HUES48 (cell line): Measurements from ENCODE around the gene TSPAN11.
"Not testable (repeated sequence)": the region's sequence is repeated elsewhere in the genome, so short reads cannot be mapped to it uniquely, and the experiment has no call there.

ENCODE experiments used
- H3K27ac ChIP-seq: one replicate; pipeline ENCODE4 v1.7.0; 2013; ENCODE audit warnings: low read depth, low read length, inconsistent platforms
- H3K27me3 ChIP-seq: 2 replicates; pipeline ENCODE4 v1.6.1; 2013; ENCODE audit warnings: mild to moderate bottlenecking, low read length; ENCODE audit not compliant: control insufficient read depth, insufficient read depth
- H3K36me3 ChIP-seq: 2 replicates; pipeline ENCODE4 v1.6.1; 2013; ENCODE audit warnings: low read length; ENCODE audit not compliant: control insufficient read depth, insufficient read depth
- H3K4me1 ChIP-seq: 2 replicates; pipeline ENCODE4 v1.6.1; 2013; ENCODE audit warnings: mild to moderate bottlenecking, low read length; ENCODE audit not compliant: control insufficient read depth, insufficient read depth
- H3K4me3 ChIP-seq: 2 replicates; pipeline ENCODE4 v1.5.1; 2013; ENCODE audit warnings: mild to moderate bottlenecking, low read depth, low read length
- H3K9ac ChIP-seq: 2 replicates; pipeline ENCODE4 v1.6.1; 2013; ENCODE audit warnings: mild to moderate bottlenecking, low read depth, low read length, moderate library complexity
- H3K9me3 ChIP-seq: 2 replicates; pipeline ENCODE4 v1.6.1; 2013; ENCODE audit warnings: low read length; ENCODE audit not compliant: control insufficient read depth, insufficient read depth

The TSPAN11 gene

DNA sequence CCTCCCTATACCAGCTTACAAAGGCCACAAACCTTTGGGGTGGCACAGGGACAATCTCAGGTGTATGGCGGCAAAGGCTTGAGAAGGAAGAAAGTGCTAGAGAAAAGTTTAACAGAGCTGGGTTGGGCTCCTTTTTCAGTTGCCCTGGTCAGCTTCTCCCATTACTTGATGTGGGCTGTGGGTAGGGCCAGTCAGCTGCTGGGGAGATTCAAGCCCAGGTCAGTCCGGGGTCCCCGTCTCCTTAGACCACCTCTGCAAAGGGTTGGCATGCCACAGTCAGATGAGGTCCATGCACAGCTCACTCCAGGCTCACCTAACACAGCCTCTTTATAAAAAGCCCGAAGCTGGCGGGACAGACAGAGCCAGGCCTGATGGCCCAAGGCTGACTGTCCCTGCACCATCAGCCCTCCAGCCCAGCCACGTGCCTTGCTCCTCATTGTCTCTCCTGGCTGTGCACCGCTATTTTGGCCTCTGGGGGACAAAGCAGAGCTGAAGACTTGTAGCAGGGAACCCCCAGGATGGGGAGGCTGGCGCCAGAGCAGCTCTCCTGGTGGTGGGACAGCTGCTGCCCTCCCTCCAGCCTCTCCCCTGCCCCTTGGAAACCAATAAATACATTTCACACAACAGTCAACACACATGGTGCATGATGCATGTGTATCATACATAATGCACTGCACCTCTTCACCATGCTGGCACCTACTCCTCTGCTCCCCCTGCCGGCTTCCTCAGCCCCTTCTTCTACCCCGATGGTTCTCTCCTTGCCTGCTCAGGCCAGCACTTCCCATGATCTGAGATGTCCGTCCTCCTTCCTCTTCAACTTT is 85.4 kb downstream of the TSPAN11 start:
- Histone ChIP-seq H3K9me3 (no peaks in the 10 kb centered on the region), H3K4me3 (no peak overlapping the region)

DNA sequence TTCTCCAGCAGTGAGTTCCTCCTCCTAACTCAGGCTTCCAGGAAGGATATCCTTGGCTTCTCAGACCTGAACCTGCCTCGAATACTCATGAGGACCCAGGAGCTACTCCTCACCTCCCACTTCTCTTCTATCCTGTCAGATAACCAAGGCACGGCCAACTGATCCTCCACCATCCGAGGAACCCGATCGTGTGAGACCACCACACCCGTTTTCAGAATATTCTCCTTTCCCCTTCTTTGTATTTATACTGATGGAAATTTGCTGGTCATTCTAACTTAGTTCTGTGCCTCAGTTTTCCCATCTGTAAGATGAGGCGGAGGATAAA is 86.0 kb downstream of the TSPAN11 start:
- H3K9ac ChIP-seq, H3K27ac ChIP-seq: not testable (repeated sequence)

More for the DNA sequence above, 85.4 kb downstream of the TSPAN11 start:
- no peak overlapping the region for H3K27ac ChIP-seq
- H3K4me1 ChIP-seq, result no peaks in the 10 kb centered on the region
- H3K27me3 ChIP-seq, result no peaks in the 10 kb centered on the region
- no peaks in the 10 kb centered on the region for H3K36me3 ChIP-seq
- no peak overlapping the region for H3K9ac ChIP-seq

DNA sequence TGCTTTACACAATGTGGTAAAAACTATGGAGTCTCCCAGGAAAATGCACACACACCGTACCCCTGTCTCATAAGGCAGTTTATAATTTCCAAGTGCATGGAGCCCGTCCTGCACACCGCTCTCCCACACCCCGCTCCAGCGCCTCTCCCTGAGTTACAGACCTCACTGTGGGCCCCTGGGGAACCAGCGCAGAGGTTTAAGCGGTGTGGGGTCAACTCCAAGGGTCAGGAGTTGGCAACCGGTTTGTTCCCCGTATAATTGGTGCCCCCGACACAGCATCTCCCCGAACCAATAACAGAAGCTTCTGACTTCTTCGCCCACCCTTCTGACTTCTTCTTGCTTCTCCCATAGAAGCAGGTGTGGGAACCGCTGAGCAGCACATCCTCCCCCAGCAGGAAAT is 88.7 kb downstream of the TSPAN11 start:
- Histone ChIP-seq H3K9me3 (no peaks in the 10 kb centered on the region), H3K27ac (no peak overlapping the region), H3K36me3 (no peaks in the 10 kb centered on the region), H3K27me3 (no peaks in the 10 kb centered on the region), H3K9ac (no peak overlapping the region), H3K4me1 (peaks cover 2% of the 10 kb centered on the region; the same call in 1 of the 2 replicates), H3K4me3 (no peak overlapping the region)

More for the DNA sequence above, 86.0 kb downstream of the TSPAN11 start:
- H3K27me3 ChIP-seq, H3K4me3 ChIP-seq, H3K4me1 ChIP-seq, H3K9me3 ChIP-seq, H3K36me3 ChIP-seq: not testable (repeated sequence)

DNA sequence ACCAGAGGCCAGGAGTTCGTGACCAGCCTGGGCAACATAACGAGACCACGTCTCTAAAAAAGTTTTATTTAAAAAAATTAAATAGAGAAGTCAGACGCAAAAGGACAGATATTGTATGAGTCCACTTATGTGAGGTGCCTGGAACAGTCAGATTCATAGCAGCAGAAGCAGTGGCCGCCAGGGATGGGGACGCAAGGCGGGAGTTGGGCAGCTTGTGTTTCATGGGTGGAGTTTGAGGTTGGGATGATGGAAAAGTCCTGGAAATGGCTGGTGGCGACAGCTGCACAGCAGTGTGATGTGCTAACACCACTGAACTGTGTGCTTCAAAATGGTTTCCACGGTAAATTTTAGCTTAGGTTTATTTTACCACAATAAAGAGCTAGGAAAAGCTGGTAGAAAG is 89.5 kb downstream of the TSPAN11 start:
- Histone ChIP-seq H3K9me3 (no peaks in the 10 kb centered on the region), H3K27ac (no peak overlapping the region), H3K4me3 (no peak overlapping the region), H3K4me1 (peaks cover 2% of the 10 kb centered on the region; the same call in 1 of the 2 replicates), H3K9ac (no peak overlapping the region), H3K27me3 (no peaks in the 10 kb centered on the region), H3K36me3 (no peaks in the 10 kb centered on the region)

DNA sequence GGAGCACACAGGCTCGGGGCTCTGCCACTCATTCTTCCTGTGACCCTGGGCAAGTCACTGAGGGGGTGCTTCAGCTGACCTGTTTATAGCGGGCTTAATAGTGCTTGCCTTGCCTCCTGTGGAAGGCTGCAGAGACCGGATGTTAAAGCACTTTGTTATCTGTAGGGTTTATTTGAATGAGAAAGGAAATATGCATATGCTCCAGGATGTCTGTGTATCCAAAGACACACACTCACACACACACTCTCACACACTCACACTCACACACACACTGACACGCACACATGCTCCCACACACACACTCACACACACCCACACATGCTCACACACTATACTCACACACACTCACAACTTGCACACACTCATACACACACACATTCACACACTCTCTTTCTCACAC is 91.0 kb downstream of the TSPAN11 start:
- H3K27ac ChIP-seq, result no peak overlapping the region
- no peak overlapping the region for H3K9ac ChIP-seq
- H3K36me3 ChIP-seq, result no peaks in the 10 kb centered on the region
- peaks cover 2% of the 10 kb centered on the region; the same call in 1 of the 2 replicates for H3K4me1 ChIP-seq
- H3K4me3 ChIP-seq, result no peak overlapping the region
- H3K27me3 ChIP-seq, result no peaks in the 10 kb centered on the region
- H3K9me3 ChIP-seq, result no peaks in the 10 kb centered on the region

- peaks cover 2% of the 10 kb centered on the region; the same call in 1 of the 2 replicates for H3K4me1 ChIP-seq
- H3K9me3 ChIP-seq, result no peaks in the 10 kb centered on the region
- H3K27me3 ChIP-seq, result no peaks in the 10 kb centered on the region
- H3K9ac ChIP-seq, result no peak overlapping the region
- no peaks in the 10 kb centered on the region for H3K36me3 ChIP-seq
- no peak overlapping the region for H3K4me3 ChIP-seq
- no peak overlapping the region for H3K27ac ChIP-seq
Observed at GRCh38 chr12:31018106-31018789, 91.7 kb downstream of the TSPAN11 start.

DNA sequence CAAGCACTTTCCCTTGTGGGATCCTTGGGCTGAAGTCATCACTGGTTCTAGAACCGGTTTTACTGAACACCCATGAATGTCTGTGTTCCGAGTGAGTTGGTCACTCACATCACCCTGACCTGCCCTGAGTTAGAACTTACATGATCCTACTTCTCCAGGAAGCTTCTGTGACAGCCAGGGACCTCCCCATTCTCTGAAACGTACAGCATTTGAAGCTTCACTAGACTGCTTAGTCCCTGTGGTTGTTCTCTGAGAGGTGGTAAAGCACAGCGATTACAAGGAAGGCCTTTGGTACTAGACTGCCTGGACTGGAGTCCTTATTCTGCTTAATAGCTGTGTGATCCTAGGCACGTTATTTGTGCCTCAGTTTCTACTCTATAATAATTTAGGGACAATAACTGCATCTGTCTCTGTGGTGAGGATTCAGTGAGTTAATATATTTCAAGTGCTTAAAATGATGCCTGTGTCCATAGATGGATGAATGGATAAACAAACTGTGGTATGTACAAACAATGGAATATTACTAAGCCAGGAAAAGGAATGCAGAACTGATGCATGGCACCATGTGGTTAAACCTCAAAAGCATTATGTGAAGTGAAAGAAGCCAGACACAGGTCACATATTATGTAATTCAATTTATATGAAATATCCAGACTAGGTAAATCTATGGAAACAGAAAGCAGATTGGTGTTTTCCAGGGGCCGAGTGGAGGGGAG is 92.4 kb downstream of the TSPAN11 start:
- H3K4me3 ChIP-seq, result no peak overlapping the region
- peaks cover 2% of the 10 kb centered on the region; the same call in 1 of the 2 replicates for H3K4me1 ChIP-seq
- H3K27me3 ChIP-seq, result no peaks in the 10 kb centered on the region
- no peak overlapping the region for H3K27ac ChIP-seq
- no peaks in the 10 kb centered on the region for H3K9me3 ChIP-seq
- no peaks in the 10 kb centered on the region for H3K36me3 ChIP-seq
- no peak overlapping the region for H3K9ac ChIP-seq

DNA sequence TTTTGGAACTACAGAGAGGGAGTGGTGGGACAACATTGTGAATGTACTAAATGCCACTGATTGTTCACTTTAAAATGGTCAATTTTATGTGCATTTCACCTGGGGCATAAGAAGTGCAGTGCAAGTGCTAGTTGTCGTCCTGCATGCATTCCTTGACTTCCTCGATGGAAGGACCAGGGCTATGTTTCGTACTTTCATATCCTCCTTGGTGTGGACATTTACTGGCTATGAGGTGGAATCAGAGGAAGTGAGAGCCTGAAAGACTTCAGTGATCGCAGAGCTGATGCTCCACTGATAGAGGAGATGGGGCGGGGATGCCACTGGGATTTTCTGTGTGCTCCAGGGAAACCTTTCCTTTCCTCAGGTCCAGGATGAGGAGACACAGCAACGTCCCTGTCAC is 93.0 kb downstream of the TSPAN11 start:
- H3K36me3 ChIP-seq, result no peaks in the 10 kb centered on the region
- H3K4me3 ChIP-seq, result no peak overlapping the region
- peaks cover 2% of the 10 kb centered on the region; the same call in 1 of the 2 replicates for H3K4me1 ChIP-seq
- no peaks in the 10 kb centered on the region for H3K9me3 ChIP-seq
- no peak overlapping the region for H3K27ac ChIP-seq
- no peak overlapping the region for H3K9ac ChIP-seq
- no peaks in the 10 kb centered on the region for H3K27me3 ChIP-seq

DNA sequence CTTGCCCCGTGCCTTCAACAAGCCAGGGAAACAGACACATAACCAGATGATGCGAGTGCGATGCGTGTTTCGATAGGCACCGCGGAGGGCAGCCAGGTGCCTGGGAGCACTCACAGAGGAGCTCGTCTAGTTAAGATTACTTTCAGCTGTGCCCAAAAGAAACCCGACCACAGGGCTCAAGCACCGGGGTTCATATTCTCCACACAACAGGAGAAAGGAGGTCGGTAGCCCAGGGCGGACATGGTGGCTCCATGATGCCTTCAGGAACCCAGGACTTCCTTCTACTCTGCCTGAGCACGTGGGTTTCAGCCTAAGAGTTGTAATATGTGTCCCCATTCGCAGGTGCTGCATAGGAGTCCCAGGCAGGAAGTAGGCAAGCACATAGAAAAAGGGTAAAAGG is 93.4 kb downstream of the TSPAN11 start:
- Histone ChIP-seq H3K4me1 (peaks cover 2% of the 10 kb centered on the region; the same call in 1 of the 2 replicates), H3K27ac (no peak overlapping the region), H3K9me3 (no peaks in the 10 kb centered on the region), H3K9ac (no peak overlapping the region), H3K36me3 (no peaks in the 10 kb centered on the region), H3K4me3 (no peak overlapping the region), H3K27me3 (no peaks in the 10 kb centered on the region)

GRCh38 chr12:31020385-31021166 is 94.0 kb downstream of the TSPAN11 start:
- H3K9ac ChIP-seq, result no peak overlapping the region
- H3K4me3 ChIP-seq, result no peak overlapping the region
- H3K27ac ChIP-seq, result no peak overlapping the region
- H3K9me3 ChIP-seq, result no peaks in the 10 kb centered on the region
- H3K27me3 ChIP-seq, result no peaks in the 10 kb centered on the region
- H3K4me1 ChIP-seq, result peaks cover 2% of the 10 kb centered on the region; the same call in 1 of the 2 replicates
- no peaks in the 10 kb centered on the region for H3K36me3 ChIP-seq
